B cell (primary cell): ENCODE results near the gene NOSTRIN.

ENCODE experiments used
- CTCF ChIP-seq: fragments of 200-600 bp; IDR thresholded peaks from one replicate; pipeline ENCODE4 v1.8.0; 2022; ENCODE audit warnings: antibody characterized with exemption, mild to moderate bottlenecking
- EZH2 ChIP-seq: IDR thresholded peaks from 2 replicates; pipeline ENCODE4 v1.6.1; 2012; ENCODE audit warnings: borderline replicate concordance, low read depth, mild to moderate bottlenecking, moderate library complexity, low read length; ENCODE audit not compliant: insufficient read depth, poor library complexity, severe bottlenecking

DNA sequence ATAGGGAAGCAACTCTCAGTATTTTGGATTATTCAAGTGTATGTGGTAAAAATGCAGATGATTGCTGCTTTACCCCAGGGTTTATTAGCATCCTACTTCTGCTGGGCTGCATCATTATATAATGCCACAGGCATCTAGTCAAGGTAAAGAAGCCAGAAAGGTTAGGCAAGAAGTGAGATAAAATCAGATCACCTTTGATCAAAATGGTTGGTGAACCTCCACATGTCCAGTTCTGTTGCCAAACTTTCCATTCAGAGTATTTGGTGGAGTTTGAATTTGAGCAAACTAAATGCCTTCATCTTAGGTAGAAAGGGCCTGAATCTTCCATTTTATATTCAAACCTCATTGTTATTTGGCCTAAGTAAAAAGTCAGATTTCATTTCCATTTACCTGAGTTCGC is 29.7 kb upstream of the NOSTRIN start:
- TF ChIP-seq CTCF (no peak), EZH2 (no peak)
